Activated naive CD4-positive, alpha-beta T cell treated with anti-CD3 and anti-CD28 coated beads, Interleukin-2, amount 10 ng/mL, durations not matched to agents 7 days and 5 days (primary cell): ENCODE results near the gene TRPM8.

Source experiments
- CTCF ChIA-PET: fragments of 350-600 bp; sonication (Branson Sonifier 250); formaldehyde crosslinking; loops from one replicate; lab custom pipeline; 2021; ENCODE audit warnings: antibody characterized with exemption; lab: Charles Lee
- DNase-seq: peaks from one replicate; pipeline ENCODE4 v3.0.0-alpha.2; 2020
- H3K27ac Mint-ChIP-seq: one replicate; pipeline ENCODE4 v1.8.0; 2021; ENCODE audit warnings: mild to moderate bottlenecking, moderate library complexity, mixed read lengths
- H3K27me3 Mint-ChIP-seq: one replicate; pipeline ENCODE4 v1.8.0; 2021; ENCODE audit warnings: mild to moderate bottlenecking, mixed read lengths
- H3K36me3 Mint-ChIP-seq: one replicate; pipeline ENCODE4 v1.8.0; 2021; ENCODE audit warnings: mixed read lengths
- H3K4me1 Mint-ChIP-seq: one replicate; pipeline ENCODE4 v1.8.0; 2021; ENCODE audit warnings: mixed read lengths
- H3K4me3 Mint-ChIP-seq: one replicate; pipeline ENCODE4 v1.8.0; 2021; ENCODE audit warnings: mild to moderate bottlenecking, moderate library complexity, mixed read lengths
- H3K9me3 Mint-ChIP-seq: one replicate; pipeline ENCODE4 v1.8.0; 2021; ENCODE audit warnings: mixed read lengths

TRPM8 gene

GRCh38 chr2:234006501-234006900 is 89.3 kb downstream of the TRPM8 start:
- H3K9me3 Mint-ChIP-seq, result no peaks in the 10 kb centered on the region
- no peak for DNase-seq
- H3K4me3 Mint-ChIP-seq, result no peak overlapping the region
- CTCF ChIA-PET, result no interaction called here
- no peak overlapping the region for H3K27ac Mint-ChIP-seq
- peaks cover 38% of the 10 kb centered on the region for H3K27me3 Mint-ChIP-seq
- H3K36me3 Mint-ChIP-seq, result no peaks in the 10 kb centered on the region
- peaks cover 6% of the 10 kb centered on the region for H3K4me1 Mint-ChIP-seq

GRCh38 chr2:234014427-234014826 is 97.3 kb downstream of the TRPM8 start:
- no peak for DNase-seq
- Mint-ChIP-seq H3K27ac (no peak overlapping the region), H3K9me3 (no peaks in the 10 kb centered on the region), H3K4me3 (no peak overlapping the region), H3K36me3 (peaks cover 2% of the 10 kb centered on the region), H3K27me3 (peaks cover 16% of the 10 kb centered on the region), H3K4me1 (peaks cover 2% of the 10 kb centered on the region)
- CTCF ChIA-PET, result no interaction called here

DNA sequence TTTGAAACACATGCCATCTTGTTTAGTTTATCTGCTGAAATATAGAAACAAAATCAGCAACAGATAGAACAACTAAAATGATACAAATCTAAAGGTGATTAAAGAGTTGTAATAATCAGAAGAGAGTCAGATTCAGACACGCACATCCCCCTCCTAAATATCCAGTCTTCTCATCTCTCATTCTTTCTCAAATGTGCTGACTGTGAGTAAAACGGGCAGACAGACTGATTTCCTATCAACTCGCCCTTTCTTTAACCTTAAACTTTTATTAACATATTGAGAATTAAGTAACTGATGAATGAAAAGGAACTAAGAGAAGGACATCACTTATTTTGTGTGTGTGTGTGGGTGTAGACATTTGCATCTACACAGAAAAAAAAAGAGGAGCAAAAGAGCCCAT is 98.7 kb downstream of the TRPM8 start:
- CTCF ChIA-PET, result no interaction called here
- H3K36me3 Mint-ChIP-seq, result peaks cover 2% of the 10 kb centered on the region
- no peak overlapping the region for H3K4me3 Mint-ChIP-seq
- no peak overlapping the region for H3K27ac Mint-ChIP-seq
- peaks cover 2% of the 10 kb centered on the region for H3K4me1 Mint-ChIP-seq
- DNase-seq, result no peak
- H3K9me3 Mint-ChIP-seq, result no peaks in the 10 kb centered on the region
- peaks cover 20% of the 10 kb centered on the region for H3K27me3 Mint-ChIP-seq

- Mint-ChIP-seq H3K9me3 (peaks cover 5% of the 10 kb centered on the region), H3K36me3 (no peaks in the 10 kb centered on the region), H3K4me1 (peaks cover 6% of the 10 kb centered on the region), H3K27me3 (peaks cover 29% of the 10 kb centered on the region), H3K27ac (no peak overlapping the region), H3K4me3 (no peak overlapping the region)
- CTCF ChIA-PET, result no interaction called here
- DNase-seq, result no peak
Measured at GRCh38 chr2:234019896-234020295, 102.7 kb downstream of the TRPM8 start.

DNA sequence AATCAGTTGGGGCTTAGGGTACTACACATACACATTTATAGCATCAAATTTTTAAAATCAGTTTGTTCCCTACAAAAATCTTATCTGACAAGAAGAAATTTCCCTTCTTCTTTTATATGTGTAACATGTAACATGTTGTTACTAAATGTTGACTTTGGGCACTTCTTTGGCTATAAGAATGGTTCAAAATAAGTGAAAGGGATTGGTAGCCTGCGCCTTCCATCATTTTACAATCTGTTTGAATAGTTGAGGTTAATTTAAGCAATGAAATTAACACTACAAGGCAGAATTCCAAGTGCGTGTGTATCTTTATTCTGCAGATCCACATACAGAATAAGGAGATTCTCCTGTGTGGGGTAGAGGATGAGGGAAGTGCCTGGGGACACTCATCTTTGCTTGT is 103.2 kb downstream of the TRPM8 start:
- no peak overlapping the region for H3K4me3 Mint-ChIP-seq
- DNase-seq, result no peak
- no peaks in the 10 kb centered on the region for H3K36me3 Mint-ChIP-seq
- peaks cover 10% of the 10 kb centered on the region for H3K4me1 Mint-ChIP-seq
- peaks cover 5% of the 10 kb centered on the region for H3K9me3 Mint-ChIP-seq
- H3K27me3 Mint-ChIP-seq, result peaks cover 29% of the 10 kb centered on the region
- CTCF ChIA-PET, result no interaction called here
- no peak overlapping the region for H3K27ac Mint-ChIP-seq

GRCh38 chr2:234022424-234022823 is 105.3 kb downstream of the TRPM8 start:
- CTCF ChIA-PET, result no interaction called here
- no peak for DNase-seq
- Mint-ChIP-seq H3K36me3 (no peaks in the 10 kb centered on the region), H3K4me1 (peaks cover 31% of the 10 kb centered on the region), H3K27me3 (peaks cover 26% of the 10 kb centered on the region), H3K9me3 (peaks cover 5% of the 10 kb centered on the region), H3K27ac (no peak overlapping the region), H3K4me3 (no peak overlapping the region)

DNA sequence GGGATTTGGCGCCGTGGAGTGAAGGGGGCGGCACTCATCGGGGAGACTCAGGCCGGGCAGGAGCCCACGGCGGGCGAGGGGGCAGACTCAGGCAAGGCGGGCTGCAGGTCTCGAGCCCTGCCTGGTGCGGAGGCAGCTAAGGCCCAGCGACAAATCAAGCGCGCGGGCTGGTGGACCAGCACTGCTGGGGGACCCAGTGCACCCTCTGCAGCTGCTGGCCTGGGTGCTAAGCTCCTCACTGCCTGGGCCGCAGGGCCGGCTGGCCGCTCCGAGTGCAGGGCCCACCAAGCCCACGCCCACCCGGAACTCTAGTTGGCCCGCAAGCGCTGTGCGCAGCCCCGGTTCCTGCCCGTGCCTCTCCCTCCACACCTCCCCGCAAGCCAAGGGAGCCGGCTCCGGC is 107.1 kb downstream of the TRPM8 start:
- CTCF ChIA-PET, result no interaction called here
- Mint-ChIP-seq H3K4me3 (no peak overlapping the region), H3K27me3 (peaks cover 32% of the 10 kb centered on the region), H3K36me3 (no peaks in the 10 kb centered on the region), H3K9me3 (peaks cover 5% of the 10 kb centered on the region), H3K4me1 (peaks cover 41% of the 10 kb centered on the region), H3K27ac (peak overlapping the region; percentile 29)
- no peak for DNase-seq

- peaks cover 27% of the 10 kb centered on the region for H3K27me3 Mint-ChIP-seq
- peaks cover 41% of the 10 kb centered on the region for H3K4me1 Mint-ChIP-seq
- H3K4me3 Mint-ChIP-seq, result peak overlapping the region; percentile 58
- peak; percentile 41 for DNase-seq
- CTCF ChIA-PET, result interaction anchor here (1.0 to 1.4 kb wide), 3 partner anchors 35 to 475 kb away, joined by 3 read pairs; no protein-coding TSS in a partner anchor
- H3K27ac Mint-ChIP-seq, result peak overlapping the region; percentile 56
- H3K9me3 Mint-ChIP-seq, result peaks cover 5% of the 10 kb centered on the region
- H3K36me3 Mint-ChIP-seq, result no peaks in the 10 kb centered on the region
Measured at GRCh38 chr2:234025466-234025865, 108.3 kb downstream of the TRPM8 start.

DNA sequence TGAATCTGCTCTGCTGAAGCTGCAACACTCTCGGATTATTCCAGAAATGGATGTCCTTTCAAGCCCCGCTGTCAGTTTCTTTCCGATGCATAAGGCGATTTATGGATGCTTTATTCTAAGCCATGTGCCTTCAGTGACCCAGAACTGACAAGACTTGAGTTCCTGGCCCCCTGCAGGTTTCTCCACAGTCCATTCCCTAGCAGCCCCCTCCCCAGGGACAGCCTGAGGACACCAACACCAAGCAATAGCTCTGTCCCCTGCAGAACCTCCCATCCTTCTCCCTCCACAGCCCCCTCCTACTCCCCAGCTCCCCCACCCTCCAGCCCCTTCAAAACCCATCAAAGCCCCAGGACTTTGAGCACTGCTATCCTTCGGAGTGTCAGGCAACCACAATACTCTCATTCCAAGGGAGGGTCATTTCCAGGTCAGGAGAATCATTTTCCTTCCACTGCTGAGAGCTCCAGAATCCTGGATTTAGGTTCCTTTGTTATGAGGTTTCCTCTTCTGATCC is 108.8 kb downstream of the TRPM8 start:
- Mint-ChIP-seq H3K4me1 (peaks cover 46% of the 10 kb centered on the region), H3K27me3 (peaks cover 28% of the 10 kb centered on the region), H3K36me3 (no peaks in the 10 kb centered on the region), H3K9me3 (peaks cover 7% of the 10 kb centered on the region), H3K27ac (peak overlapping the region; percentile 56), H3K4me3 (peak overlapping the region; percentile 58)
- CTCF ChIA-PET, result interaction anchor here (1.0 to 1.4 kb wide), 3 partner anchors 36 to 475 kb away, joined by 3 read pairs; no protein-coding TSS in a partner anchor
- no peak for DNase-seq

DNA sequence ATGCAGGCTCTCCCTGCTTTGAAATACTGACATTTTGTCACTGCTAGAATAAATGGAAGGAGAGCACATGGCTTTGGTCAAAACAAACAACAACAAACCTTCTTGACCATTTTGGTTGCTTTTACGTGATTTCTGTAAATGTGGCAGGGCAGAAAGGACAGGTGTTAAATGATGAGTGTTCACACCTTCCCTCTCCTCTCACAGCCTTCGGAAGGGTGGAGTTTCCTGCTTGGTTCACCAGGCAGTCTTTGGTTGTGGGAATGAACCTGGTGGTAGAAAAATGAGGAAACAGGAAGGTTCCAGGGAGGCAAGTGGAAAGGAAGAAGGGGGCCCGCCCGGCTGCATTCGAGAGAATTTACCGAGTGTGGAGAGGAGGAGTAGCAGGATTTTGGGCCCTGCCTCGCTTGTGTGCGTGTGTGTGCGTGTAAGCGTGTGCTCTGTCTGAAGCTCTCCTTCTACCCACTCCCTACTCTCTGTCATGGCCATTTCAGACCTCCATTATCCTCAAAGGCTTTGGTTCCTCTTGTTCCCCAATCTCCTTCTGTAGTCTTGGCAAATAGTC is 109.6 kb downstream of the TRPM8 start:
- H3K4me3 Mint-ChIP-seq, result no peak overlapping the region
- H3K27me3 Mint-ChIP-seq, result peaks cover 24% of the 10 kb centered on the region
- peak overlapping the region; percentile 2 for H3K27ac Mint-ChIP-seq
- no peaks in the 10 kb centered on the region for H3K36me3 Mint-ChIP-seq
- CTCF ChIA-PET, result interaction anchor here (1.0 to 1.4 kb wide), 3 partner anchors 36 to 474 kb away, joined by 3 read pairs; no protein-coding TSS in a partner anchor
- H3K4me1 Mint-ChIP-seq, result peaks cover 53% of the 10 kb centered on the region
- DNase-seq, result no peak
- peaks cover 7% of the 10 kb centered on the region for H3K9me3 Mint-ChIP-seq

DNA sequence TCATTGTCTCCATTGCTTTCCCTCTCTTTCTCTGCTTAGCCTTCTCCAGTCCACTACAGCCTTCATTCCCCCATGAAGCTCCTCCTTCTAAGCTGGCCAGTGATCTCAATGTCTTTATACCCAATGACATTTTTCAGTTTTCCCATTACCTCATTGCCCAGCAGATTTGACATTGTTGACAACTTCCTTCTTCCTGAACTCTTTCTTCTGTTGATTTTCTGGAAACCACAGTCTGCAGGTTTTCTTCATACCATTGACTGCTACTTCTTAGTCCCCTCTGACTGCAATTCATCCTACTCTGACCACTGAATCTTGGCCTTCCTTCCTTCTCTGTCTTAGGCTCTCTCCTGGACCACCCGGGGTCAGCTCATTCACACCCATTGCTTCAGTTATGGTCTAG is 110.5 kb downstream of the TRPM8 start:
- CTCF ChIA-PET, result no interaction called here
- Mint-ChIP-seq H3K27me3 (peaks cover 23% of the 10 kb centered on the region), H3K4me3 (no peak overlapping the region), H3K9me3 (peaks cover 7% of the 10 kb centered on the region), H3K27ac (no peak overlapping the region), H3K4me1 (peaks cover 62% of the 10 kb centered on the region), H3K36me3 (no peaks in the 10 kb centered on the region)
- DNase-seq, result no peak

GRCh38 chr2:234029150-234029733 is 112.1 kb downstream of the TRPM8 start:
- Mint-ChIP-seq H3K27ac (no peak overlapping the region), H3K36me3 (peaks cover 12% of the 10 kb centered on the region), H3K27me3 (peaks cover 23% of the 10 kb centered on the region), H3K4me3 (no peak overlapping the region), H3K9me3 (peaks cover 10% of the 10 kb centered on the region), H3K4me1 (peaks cover 66% of the 10 kb centered on the region)
- CTCF ChIA-PET, result no interaction called here
- no peak for DNase-seq

GRCh38 chr2:234031207-234031606 is 114.0 kb downstream of the TRPM8 start:
- Mint-ChIP-seq H3K27ac (peak overlapping the region; percentile 21), H3K4me3 (no peak overlapping the region), H3K36me3 (peaks cover 16% of the 10 kb centered on the region), H3K9me3 (peaks cover 16% of the 10 kb centered on the region), H3K4me1 (peaks cover 51% of the 10 kb centered on the region), H3K27me3 (peaks cover 31% of the 10 kb centered on the region)
- CTCF ChIA-PET, result interaction anchor here (1.4 kb wide), 1 partner anchor 13 kb away, joined by 4 read pairs; no protein-coding TSS in a partner anchor
- no peak for DNase-seq

- Mint-ChIP-seq H3K27ac (peak overlapping the region; percentile 80), H3K9me3 (peaks cover 24% of the 10 kb centered on the region)
- CTCF ChIA-PET, result interaction anchor here (0.8 to 1.4 kb wide), 3 partner anchors 14 to 468 kb away, joined by 3 to 4 read pairs (median 3); no protein-coding TSS in a partner anchor
Measured at GRCh38 chr2:234032279-234032856, 115.2 kb downstream of the TRPM8 start.

More at GRCh38 chr2:234032279-234032856, 115.2 kb downstream of the TRPM8 start:
- Mint-ChIP-seq H3K27me3 (peaks cover 27% of the 10 kb centered on the region), H3K4me1 (peaks cover 39% of the 10 kb centered on the region), H3K36me3 (peaks cover 16% of the 10 kb centered on the region), H3K4me3 (no peak overlapping the region)
- DNase-seq, result peak; percentile 70
